PFSK-1 (cell line): Measurements from ENCODE around the gene IQGAP2.

ENCODE experiments used
- FOXP2 ChIP-seq: optimal IDR thresholded peaks from 2 replicates; pipeline ENCODE3; 2011; ENCODE audit warnings: borderline replicate concordance, control low read depth, inconsistent platforms; ENCODE audit not compliant: insufficient read depth; ENCODE audit errors: extremely low read length, extremely low read depth
- POLR2AphosphoS5 ChIP-seq: IDR thresholded peaks from 2 replicates; pipeline ENCODE4 v1.6.1; 2012; ENCODE audit warnings: low read depth, mild to moderate bottlenecking, control low read depth, low read length, moderate library complexity
- REST ChIP-seq, 2 experiments: IDR thresholded peaks; 2 replicates each; pipeline versions ENCODE4 v1.6.1 to v1.8.0; 2011 to 2012; ENCODE audit warnings: low read depth in 2 of 2, low read length in 2 of 2, control low read depth in 1 of 2, inconsistent platforms in 1 of 2, mild to moderate bottlenecking in 1 of 2, moderate library complexity in 1 of 2; ENCODE audit not compliant: insufficient read depth in 1 of 2
- SIN3A ChIP-seq: IDR thresholded peaks from 2 replicates; pipeline ENCODE4 v1.6.1; 2012; ENCODE audit warnings: mild to moderate bottlenecking, low read length, moderate library complexity, borderline replicate concordance; ENCODE audit not compliant: insufficient read depth
- TAF1 ChIP-seq: IDR thresholded peaks from 2 replicates; pipeline ENCODE4 v1.6.1; 2012; ENCODE audit warnings: low read length, control low read depth, borderline replicate concordance; ENCODE audit not compliant: insufficient read depth

Gene IQGAP2

GRCh38 chr5:76471406-76471805, 68.3 kb downstream of the IQGAP2 start:
- TF ChIP-seq TAF1 (no peak), FOXP2 (no peak)

- TF ChIP-seq FOXP2 (no peak), SIN3A (no peak), TAF1 (no peak), REST (IDR thresholded peaks at IDR 0.05; ENCODE audit: insufficient read depth in 1 of 2, low read depth in 2 of 2, low read length in 2 of 2) (no peak), POLR2AphosphoS5 (no peak)
Observed at GRCh38 chr5:76471987-76472334, 68.9 kb downstream of the IQGAP2 start.

- no peak for TF ChIP-seq REST (IDR thresholded peaks at IDR 0.05; ENCODE audit: insufficient read depth in 1 of 2, low read depth in 2 of 2, low read length in 2 of 2)
- TF ChIP-seq FOXP2, result no peak
- no peak for TF ChIP-seq TAF1
- TF ChIP-seq POLR2AphosphoS5, result no peak
- no peak for TF ChIP-seq SIN3A
Observed at GRCh38 chr5:76472335-76473008, 69.4 kb downstream of the IQGAP2 start.

DNA sequence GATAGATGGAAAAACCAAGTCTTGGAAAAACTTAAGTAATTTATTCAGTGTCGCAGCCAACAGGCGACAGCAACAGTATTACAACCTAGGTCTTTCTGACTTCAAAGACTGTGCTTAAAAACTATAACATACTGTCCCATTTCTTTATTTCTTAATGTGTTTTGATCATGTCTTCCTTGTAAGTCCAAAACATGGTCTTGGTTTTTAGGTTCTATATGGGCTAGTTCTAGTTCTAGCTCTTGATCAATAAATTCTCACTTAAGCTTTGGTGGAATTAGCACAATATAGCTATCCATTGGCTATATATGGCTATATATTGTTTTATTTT, 69.9 kb downstream of the IQGAP2 start:
- no peak for TF ChIP-seq FOXP2
- TF ChIP-seq TAF1, result no peak
- no peak for TF ChIP-seq POLR2AphosphoS5
- no peak for TF ChIP-seq SIN3A
- no peak for TF ChIP-seq REST (IDR thresholded peaks at IDR 0.05; ENCODE audit: insufficient read depth in 1 of 2, low read depth in 2 of 2, low read length in 2 of 2)

GRCh38 chr5:76473661-76474060, 70.6 kb downstream of the IQGAP2 start:
- TF ChIP-seq TAF1, result no peak
- no peak for TF ChIP-seq POLR2AphosphoS5
- no peak for TF ChIP-seq FOXP2
- no peak for TF ChIP-seq REST (IDR thresholded peaks at IDR 0.05; ENCODE audit: insufficient read depth in 1 of 2, low read depth in 2 of 2, low read length in 2 of 2)
- no peak for TF ChIP-seq SIN3A
